ENCODE results near the gene AMTN. TPM values are rescaled to one million over a fixed set of nuclear protein-coding genes. Genes with fewer than 3 reads are reported as not detected.

AMTN gene
- total RNA-seq, 4 donors from 2014 or later: not detected

GRCh38 chr4:70518716-70519115, 347 bp downstream of the AMTN start:
- DNase-seq (ENCODE audit: low spot score in 2 of 2): no peak
- Histone ChIP-seq H3K27ac (no peak overlapping the region), H3K4me3 (no peak overlapping the region), H3K9me3 (no peaks in the 10 kb centered on the region), H3K27me3 (no peaks in the 10 kb centered on the region), H3K36me3 (no peaks in the 10 kb centered on the region), H3K4me1 (no peaks in the 10 kb centered on the region)
- TF ChIP-seq, protein P1, sequence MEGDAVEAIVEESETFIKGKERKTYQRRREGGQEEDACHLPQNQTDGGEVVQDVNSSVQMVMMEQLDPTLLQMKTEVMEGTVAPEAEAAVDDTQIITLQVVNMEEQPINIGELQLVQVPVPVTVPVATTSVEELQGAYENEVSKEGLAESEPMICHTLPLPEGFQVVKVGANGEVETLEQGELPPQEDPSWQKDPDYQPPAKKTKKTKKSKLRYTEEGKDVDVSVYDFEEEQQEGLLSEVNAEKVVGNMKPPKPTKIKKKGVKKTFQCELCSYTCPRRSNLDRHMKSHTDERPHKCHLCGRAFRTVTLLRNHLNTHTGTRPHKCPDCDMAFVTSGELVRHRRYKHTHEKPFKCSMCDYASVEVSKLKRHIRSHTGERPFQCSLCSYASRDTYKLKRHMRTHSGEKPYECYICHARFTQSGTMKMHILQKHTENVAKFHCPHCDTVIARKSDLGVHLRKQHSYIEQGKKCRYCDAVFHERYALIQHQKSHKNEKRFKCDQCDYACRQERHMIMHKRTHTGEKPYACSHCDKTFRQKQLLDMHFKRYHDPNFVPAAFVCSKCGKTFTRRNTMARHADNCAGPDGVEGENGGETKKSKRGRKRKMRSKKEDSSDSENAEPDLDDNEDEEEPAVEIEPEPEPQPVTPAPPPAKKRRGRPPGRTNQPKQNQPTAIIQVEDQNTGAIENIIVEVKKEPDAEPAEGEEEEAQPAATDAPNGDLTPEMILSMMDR (IDR thresholded peaks at IDR 0.05): no peak
- no peak for TF ChIP-seq POLR2A (IDR thresholded peaks at IDR 0.05)
- TF ChIP-seq EP300 (IDR thresholded peaks at IDR 0.05): no peak
- 34 to 63% methylated on average over 3 of the region's 3 CpGs for WGBS, 2 donors

DNA sequence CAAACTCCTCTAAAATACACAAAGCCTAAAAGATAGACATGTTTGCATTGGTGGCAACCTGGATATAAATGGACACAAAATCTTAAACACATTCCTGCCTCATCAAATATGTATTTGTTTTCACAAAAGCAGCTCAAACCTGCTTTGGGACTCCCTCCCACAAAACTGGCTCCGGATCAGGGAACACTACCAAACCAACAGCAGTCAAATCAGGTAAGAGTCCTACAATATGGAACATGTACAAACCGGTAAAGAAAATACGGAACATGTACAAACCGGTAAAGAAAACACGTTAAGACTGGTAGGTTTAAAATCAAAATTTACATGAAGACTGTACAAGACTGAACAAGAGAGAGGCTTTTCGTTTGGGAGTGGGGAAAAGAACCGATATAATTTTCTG, 4.3 kb downstream of the AMTN start:
- Histone ChIP-seq H3K4me3 (no peak overlapping the region), H3K27me3 (no peaks in the 10 kb centered on the region), H3K27ac (no peak overlapping the region), H3K9me3 (no peaks in the 10 kb centered on the region), H3K36me3 (no peaks in the 10 kb centered on the region), H3K4me1 (no peaks in the 10 kb centered on the region)
- TF ChIP-seq, protein P1 (IDR thresholded peaks at IDR 0.05): no peak
- TF ChIP-seq POLR2A (IDR thresholded peaks at IDR 0.05) (no peak), EP300 (IDR thresholded peaks at IDR 0.05) (no peak)
- 89 to 91% methylated on average over 7 of the region's 7 CpGs for WGBS, 2 donors
- DNase-seq (ENCODE audit: low spot score in 2 of 2): no peak

DNA sequence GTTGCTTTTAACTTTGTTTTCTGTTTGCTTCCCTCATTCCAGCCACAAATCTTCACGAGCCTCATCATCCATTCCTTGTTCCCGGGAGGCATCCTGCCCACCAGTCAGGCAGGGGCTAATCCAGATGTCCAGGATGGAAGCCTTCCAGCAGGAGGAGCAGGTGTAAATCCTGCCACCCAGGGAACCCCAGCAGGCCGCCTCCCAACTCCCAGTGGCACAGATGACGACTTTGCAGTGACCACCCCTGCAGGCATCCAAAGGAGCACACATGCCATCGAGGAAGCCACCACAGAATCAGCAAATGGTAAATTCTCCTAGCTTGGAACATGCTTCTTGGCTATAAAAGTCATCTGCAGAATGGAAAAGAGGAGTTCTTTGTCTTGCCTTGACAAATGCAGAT, 12.6 kb downstream of the AMTN start:
- Histone ChIP-seq H3K27ac (no peak overlapping the region), H3K27me3 (no peaks in the 10 kb centered on the region), H3K36me3 (no peaks in the 10 kb centered on the region), H3K9me3 (no peaks in the 10 kb centered on the region), H3K4me3 (no peak overlapping the region), H3K4me1 (no peaks in the 10 kb centered on the region)
- 64 to 71% methylated on average over 5 of the region's 5 CpGs for WGBS, 2 donors
- DNase-seq (ENCODE audit: low spot score in 2 of 2): no peak
- TF ChIP-seq, protein P1 (IDR thresholded peaks at IDR 0.05): no peak
- TF ChIP-seq EP300 (IDR thresholded peaks at IDR 0.05) (no peak), POLR2A (IDR thresholded peaks at IDR 0.05) (no peak)

- WGBS, 2 donors: 85 to 86% methylated on average over 2 of the region's 2 CpGs
- no peaks in the 10 kb centered on the region for H3K4me1 ChIP-seq
- H3K27ac ChIP-seq: no peak overlapping the region
- no peak overlapping the region for H3K4me3 ChIP-seq
- DNase-seq (ENCODE audit: low spot score in 2 of 2): no peak
- no peaks in the 10 kb centered on the region for H3K27me3 ChIP-seq
- TF ChIP-seq, protein P1 (IDR thresholded peaks at IDR 0.05): no peak
- TF ChIP-seq POLR2A (IDR thresholded peaks at IDR 0.05) (no peak), EP300 (IDR thresholded peaks at IDR 0.05) (no peak)
- no peaks in the 10 kb centered on the region for H3K36me3 ChIP-seq
- H3K9me3 ChIP-seq: no peaks in the 10 kb centered on the region
Observed at GRCh38 chr4:70531981-70532380, 13.6 kb downstream of the AMTN start.

DNA sequence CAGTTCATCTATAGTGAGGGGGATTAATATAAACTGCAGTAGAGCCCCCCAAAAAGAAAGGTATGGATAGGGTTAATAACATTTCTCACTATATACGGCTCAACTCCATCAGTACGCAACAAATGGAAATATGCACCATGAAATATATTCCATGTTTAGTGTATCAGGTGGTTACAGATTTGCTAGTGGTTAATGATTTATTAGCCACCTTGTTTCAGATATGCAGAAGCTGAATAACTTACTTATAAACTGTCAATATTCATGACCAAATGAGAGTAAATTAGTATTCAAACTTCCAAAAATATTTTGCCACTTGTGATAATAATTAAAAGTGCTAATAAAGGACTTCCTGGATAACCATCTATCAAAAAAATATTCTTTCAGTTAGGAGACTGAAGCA, 14.8 kb downstream of the AMTN start:
- H3K36me3 ChIP-seq: no peaks in the 10 kb centered on the region
- H3K27ac ChIP-seq: no peak overlapping the region
- no peak overlapping the region for H3K4me3 ChIP-seq
- no peaks in the 10 kb centered on the region for H3K9me3 ChIP-seq
- TF ChIP-seq EP300 (IDR thresholded peaks at IDR 0.05) (no peak), POLR2A (IDR thresholded peaks at IDR 0.05) (no peak)
- TF ChIP-seq, protein P1 (IDR thresholded peaks at IDR 0.05): no peak
- H3K4me1 ChIP-seq: no peaks in the 10 kb centered on the region
- DNase-seq (ENCODE audit: low spot score in 2 of 2): no peak
- WGBS, 2 donors: 60 to 72% methylated on average over 2 of the region's 2 CpGs
- H3K27me3 ChIP-seq: no peaks in the 10 kb centered on the region

Measured in tibial nerve (tissue), 4 donors.